AG09309 (cell line): Measurements from ENCODE around the gene TMEM129.

Source experiments
- DNase-seq: peaks from one replicate; pipeline ENCODE4 v3.0.0-alpha.2; 2010; ENCODE audit warnings: low read depth
- H3K4me3 ChIP-seq: 2 replicates; pipeline ENCODE4 v1.5.1; 2011; ENCODE audit warnings: mild to moderate bottlenecking, low read depth, low read length, moderate library complexity; ENCODE audit not compliant: control insufficient read depth
- CTCF ChIP-seq: IDR thresholded peaks from 2 replicates; pipeline ENCODE4 v1.5.1; 2011; ENCODE audit warnings: mild to moderate bottlenecking, low read depth, low read length, inconsistent platforms; ENCODE audit not compliant: insufficient read depth, control insufficient read depth; ENCODE audit errors: missing control alignments

TMEM129 gene

GRCh38 chr4:1767061-1767769 is 46.1 kb upstream of the TMEM129 start:
- H3K4me3 ChIP-seq: peak overlapping the region; percentile 27
- no peak for TF ChIP-seq CTCF
- no peak for DNase-seq

GRCh38 chr4:1766106-1767060 is 45.3 kb upstream of the TMEM129 start:
- H3K4me3 ChIP-seq: no peak overlapping the region
- DNase-seq: no peak

GRCh38 chr4:1765409-1766072 is 44.4 kb upstream of the TMEM129 start:
- no peak for DNase-seq
- no peak for TF ChIP-seq CTCF

More at GRCh38 chr4:1766106-1767060, 45.3 kb upstream of the TMEM129 start:
- TF ChIP-seq CTCF: no peak

GRCh38 chr4:1764670-1765069 is 43.5 kb upstream of the TMEM129 start:
- DNase-seq: no peak
- H3K4me3 ChIP-seq: no peak overlapping the region
- no peak for TF ChIP-seq CTCF

More at GRCh38 chr4:1765409-1766072, 44.4 kb upstream of the TMEM129 start:
- no peak overlapping the region for H3K4me3 ChIP-seq

GRCh38 chr4:1763550-1764080 is 42.5 kb upstream of the TMEM129 start:
- no peak for DNase-seq
- peak; percentile 5 for TF ChIP-seq CTCF
- no peak overlapping the region for H3K4me3 ChIP-seq

- H3K4me3 ChIP-seq: peak overlapping the region; percentile 7; the same call in 1 of the 2 replicates
- no peak for TF ChIP-seq CTCF
- DNase-seq: no peak
Observed at GRCh38 chr4:1763070-1763549, 42.0 kb upstream of the TMEM129 start.
